Uterus (tissue), 4 donors: ENCODE results near the gene ZBTB33. TPM values are rescaled to one million over a fixed set of nuclear protein-coding genes. Genes with fewer than 3 reads are reported as not detected.

Source experiments
- DNase-seq, 2 donors: peaks; one replicate each; pipeline ENCODE4 v3.0.0-alpha.2; 2019 to 2020
- H3K27ac ChIP-seq, 2 donors: fragments of 200-600 bp; sonication (generic); 1 replicate in 1 of 2; 2 replicates in 1 of 2; pipeline ENCODE4 v1.5.1; 2016 to 2018
- H3K27me3 ChIP-seq, 2 donors: fragments of 200-600 bp; sonication (generic); one replicate each; pipeline ENCODE4 v1.5.1; 2018 to 2019; ENCODE audit warnings: control low read depth in 1 of 2
- H3K36me3 ChIP-seq, 2 donors: fragments of 200-600 bp; sonication (generic); one replicate each; pipeline ENCODE4 v1.5.1; 2019; ENCODE audit warnings: control low read depth in 1 of 2
- H3K4me1 ChIP-seq, 2 donors: fragments of 200-600 bp; sonication (generic); one replicate each; pipeline ENCODE4 v1.5.1; 2018 to 2019; ENCODE audit warnings: control low read depth in 1 of 2
- H3K4me3 ChIP-seq, 2 donors: fragments of 200-600 bp; sonication (generic); 1 replicate in 1 of 2; 2 replicates in 1 of 2; pipeline ENCODE4 v1.5.1; 2018 to 2019; ENCODE audit warnings: mild to moderate bottlenecking in 1 of 2
- H3K9me3 ChIP-seq, 2 donors: fragments of 200-600 bp; sonication (generic); one replicate each; pipeline ENCODE4 v1.5.1; 2019; ENCODE audit warnings: control low read depth in 1 of 2
- CTCF ChIP-seq, 4 experiments: fragments of 200-600 bp in 2 of 4; fragments of 450-650 bp in 2 of 4; sonication (generic) in 2 of 4; IDR thresholded peaks; one replicate each; pipeline ENCODE4 v1.5.1; 2016 to 2019; ENCODE audit warnings: antibody characterized with exemption in 4 of 4, mild to moderate bottlenecking in 2 of 4, moderate library complexity in 1 of 4
- POLR2A ChIP-seq, 2 donors: fragments of 450-650 bp; IDR thresholded peaks; one replicate each; pipeline ENCODE4 v1.6.1; 2016; ENCODE audit warnings: antibody characterized with exemption in 2 of 2, mild to moderate bottlenecking in 1 of 2, moderate library complexity in 1 of 2
- intact Hi-C: fragments of 100-400 bp; cut with DNase I; formaldehyde crosslinking; loops from one replicate; pipeline ENCODE4 v1.15.1; 2023; ENCODE audit warnings: low total_unique reads
- total RNA-seq, 4 donors: library from RNA; depleted of rRNA in 3 of 4; stranded (reverse); fragments of >200 nt in 3 of 4; gene quantifications; one replicate each; pipeline versions ENCODE4 v1.1.0 to v1.2.4, GENCODE V29; 2014 to 2023
- donor health status: DM: yes; HTN: yes; CAD: no.

The ZBTB33 gene
- total RNA-seq, 4 donors from 2014 or later: 7.6 to 32.4 (median 12.7) TPM

DNA sequence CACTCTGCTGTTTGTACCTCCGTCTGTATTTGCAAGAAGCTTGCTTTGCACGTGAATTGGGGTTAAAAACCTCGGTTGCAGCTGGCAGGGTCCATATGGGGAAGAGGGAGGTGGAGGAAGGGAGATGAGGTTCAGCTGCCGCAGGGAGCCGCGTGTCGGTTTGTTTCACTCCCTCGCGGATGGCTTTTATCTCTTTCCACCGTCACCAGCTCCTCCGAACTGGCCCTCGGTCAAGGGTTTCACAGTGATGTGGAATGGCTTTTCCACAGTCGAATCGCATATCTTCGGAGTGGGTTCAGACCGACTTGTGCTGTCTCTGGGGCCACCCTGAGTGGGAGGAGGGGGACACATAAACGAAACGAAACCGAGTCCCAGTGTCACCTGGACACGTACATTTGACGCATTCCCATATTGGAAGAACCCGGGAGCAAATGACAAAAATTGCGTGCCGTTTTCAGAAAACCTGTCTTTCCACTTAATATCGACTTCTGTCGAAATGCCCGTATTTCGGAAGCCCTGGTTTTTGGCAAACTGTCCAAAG lies 929 bp downstream of the ZBTB33 start:
- H3K9me3 ChIP-seq: no peaks in the 10 kb centered on the region
- DNase-seq: peak; percentile 21 to 30
- no peaks in the 10 kb centered on the region for H3K4me1 ChIP-seq
- intact Hi-C loops: no loop called here
- H3K4me3 ChIP-seq: peak overlapping the region; percentile 53 to 56
- peak overlapping the region; percentile 90 for H3K27ac ChIP-seq
- no peak for TF ChIP-seq CTCF (IDR thresholded peaks at IDR 0.05)
- no peak for TF ChIP-seq POLR2A (IDR thresholded peaks at IDR 0.05)
- H3K36me3 ChIP-seq: no peaks in the 10 kb centered on the region
- H3K27me3 ChIP-seq: no peaks in the 10 kb centered on the region

DNA sequence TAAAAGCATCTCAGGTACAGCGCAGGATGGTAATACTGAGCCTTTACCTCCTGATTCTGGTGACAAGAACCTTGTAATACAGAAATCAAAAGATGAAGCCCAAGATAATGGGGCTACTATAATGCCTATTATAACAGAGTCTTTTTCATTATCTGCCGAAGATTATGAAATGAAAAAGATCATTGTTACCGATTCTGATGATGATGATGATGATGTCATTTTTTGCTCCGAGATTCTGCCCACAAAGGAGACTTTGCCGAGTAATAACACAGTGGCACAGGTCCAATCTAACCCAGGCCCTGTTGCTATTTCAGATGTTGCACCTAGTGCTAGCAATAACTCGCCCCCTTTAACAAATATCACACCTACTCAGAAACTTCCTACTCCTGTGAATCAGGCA lies 3.2 kb downstream of the ZBTB33 start:
- Histone ChIP-seq H3K4me1 (no peaks in the 10 kb centered on the region), H3K27ac (no peak overlapping the region), H3K9me3 (no peaks in the 10 kb centered on the region), H3K4me3 (no peak overlapping the region), H3K36me3 (no peaks in the 10 kb centered on the region), H3K27me3 (no peaks in the 10 kb centered on the region)
- TF ChIP-seq POLR2A (IDR thresholded peaks at IDR 0.05): no peak
- TF ChIP-seq CTCF (IDR thresholded peaks at IDR 0.05): no peak
- intact Hi-C loops: no loop called here
- no peak for DNase-seq

DNA sequence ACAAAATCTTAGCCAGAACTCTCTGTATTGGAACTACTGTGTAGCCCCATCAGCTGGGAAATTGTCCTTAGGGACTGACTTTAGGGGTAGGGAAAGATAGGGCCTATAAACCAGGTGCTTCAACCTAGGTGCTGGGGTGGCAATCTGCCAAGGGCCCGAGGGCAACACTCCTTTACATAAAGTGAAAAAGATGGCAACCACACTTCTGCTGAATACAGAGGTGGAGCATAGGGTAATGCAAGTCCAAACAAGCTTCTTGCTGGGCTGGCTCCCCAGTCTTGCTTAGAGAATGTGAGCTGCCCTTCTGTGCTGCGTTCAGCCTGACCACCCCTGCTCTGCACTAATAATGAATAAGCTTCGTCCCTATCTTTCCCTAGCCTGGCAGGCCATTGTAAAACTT lies 9.8 kb downstream of the ZBTB33 start:
- Histone ChIP-seq H3K27me3 (no peaks in the 10 kb centered on the region), H3K4me1 (no peaks in the 10 kb centered on the region), H3K36me3 (no peaks in the 10 kb centered on the region), H3K4me3 (no peak overlapping the region), H3K9me3 (no peaks in the 10 kb centered on the region), H3K27ac (no peak overlapping the region)
- TF ChIP-seq CTCF (IDR thresholded peaks at IDR 0.05): no peak
- no peak for TF ChIP-seq POLR2A (IDR thresholded peaks at IDR 0.05)
- no peak for DNase-seq
- intact Hi-C loops: no loop called here

GRCh38 chrX:120262859-120263708 lies 12.5 kb downstream of the ZBTB33 start:
- no peak for DNase-seq
- no peak overlapping the region for H3K27ac ChIP-seq
- intact Hi-C loops: no loop called here

More at GRCh38 chrX:120262859-120263708, 12.5 kb downstream of the ZBTB33 start:
- Histone ChIP-seq H3K27me3 (no peaks in the 10 kb centered on the region), H3K4me1 (no peaks in the 10 kb centered on the region), H3K36me3 (no peaks in the 10 kb centered on the region), H3K4me3 (no peak overlapping the region), H3K9me3 (no peaks in the 10 kb centered on the region)
- TF ChIP-seq CTCF (IDR thresholded peaks at IDR 0.05): no peak
- no peak for TF ChIP-seq POLR2A (IDR thresholded peaks at IDR 0.05)
